Superior temporal gyrus (tissue), 1 donor: ENCODE results near the gene RHOT2.

Source experiments
- DNase-seq: peaks from one replicate; pipeline ENCODE4 v3.0.0-alpha.2; 2016; ENCODE audit errors: extremely low spot score

Gene RHOT2

DNA sequence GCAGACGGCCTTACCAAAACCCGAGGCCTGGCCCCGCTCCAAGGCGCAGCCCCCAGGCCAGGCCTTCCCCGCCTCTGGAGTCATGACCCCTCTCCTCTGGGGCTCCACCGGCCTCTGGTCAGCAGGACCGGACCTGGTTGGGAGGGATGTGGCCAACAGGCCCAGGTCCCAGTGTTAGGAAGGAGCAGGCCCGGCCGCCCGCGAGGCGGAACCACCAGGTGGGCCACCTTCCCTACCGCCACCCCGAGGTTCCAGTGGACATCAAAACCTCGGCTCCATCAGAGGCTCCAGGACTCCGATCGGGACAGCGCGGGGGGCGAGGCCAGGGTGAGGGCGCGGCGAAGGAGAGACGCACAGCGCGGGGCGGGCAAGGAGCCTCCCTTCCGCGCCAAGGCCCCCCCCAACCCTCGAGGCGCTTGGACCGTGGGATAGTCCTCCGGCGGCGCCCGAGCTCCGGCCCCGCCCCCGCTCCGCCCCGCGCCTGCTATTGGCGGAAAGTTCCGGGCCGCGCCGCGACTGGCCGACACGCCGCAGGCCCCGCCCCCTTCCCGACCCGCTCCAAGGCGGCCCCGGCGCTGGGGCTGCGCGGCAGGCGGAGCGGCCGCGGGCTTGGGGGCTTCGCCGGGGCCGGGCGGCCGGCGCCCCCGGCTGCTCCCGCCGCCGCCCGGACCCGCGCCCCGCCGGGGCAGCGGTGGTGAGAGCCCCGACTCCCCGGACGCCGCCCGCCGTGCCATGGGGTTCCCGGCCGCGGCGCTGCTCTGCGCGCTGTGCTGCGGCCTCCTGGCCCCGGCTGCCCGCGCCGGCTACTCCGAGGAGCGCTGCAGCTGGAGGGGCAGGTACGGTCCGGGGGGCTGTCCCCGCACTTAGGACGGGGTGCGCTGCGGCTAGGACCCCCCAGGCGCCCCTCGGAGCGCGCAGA, 46.9 kb downstream of the RHOT2 start, which contains the start of gene METRN:
Gene METRN, plus strand, starts transcription at position 561 of the 919 bp plus-strand sequence. Its CDS starts 172 bp downstream, at position 733.
- DNase-seq = peak; percentile 87

DNA sequence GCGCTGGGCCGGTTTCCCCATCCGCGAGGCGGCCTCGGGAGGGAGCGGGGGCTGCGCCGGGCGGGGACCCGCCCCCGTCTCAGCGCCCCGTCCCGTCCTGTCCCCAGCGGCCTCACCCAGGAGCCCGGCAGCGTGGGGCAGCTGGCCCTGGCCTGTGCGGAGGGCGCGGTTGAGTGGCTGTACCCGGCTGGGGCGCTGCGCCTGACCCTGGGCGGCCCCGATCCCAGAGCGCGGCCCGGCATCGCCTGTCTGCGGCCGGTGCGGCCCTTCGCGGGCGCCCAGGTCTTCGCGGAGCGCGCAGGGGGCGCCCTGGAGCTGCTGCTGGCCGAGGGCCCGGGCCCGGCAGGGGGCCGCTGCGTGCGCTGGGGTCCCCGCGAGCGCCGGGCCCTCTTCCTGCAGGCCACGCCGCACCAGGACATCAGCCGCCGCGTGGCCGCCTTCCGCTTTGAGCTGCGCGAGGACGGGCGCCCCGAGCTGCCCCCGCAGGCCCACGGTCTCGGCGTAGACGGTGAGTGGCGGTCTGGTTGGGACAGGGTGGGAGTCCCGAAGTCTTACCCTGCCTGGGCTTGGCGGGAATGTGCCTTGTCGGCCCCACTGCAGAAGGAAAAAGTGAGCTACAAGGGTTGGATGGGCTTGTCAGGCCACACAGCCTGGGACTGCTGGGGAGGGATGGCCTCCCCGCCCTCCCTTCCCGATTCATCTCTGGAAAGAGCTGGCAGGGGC, 47.7 kb downstream of the RHOT2 start:
- no peak for DNase-seq

- DNase-seq = peak; percentile 90
These were observed 48.3 kb downstream of the RHOT2 start for GRCh38 chr16:716200-716568.

GRCh38 chr16:716768-717325, 48.9 kb downstream of the RHOT2 start:
- no peak for DNase-seq

- DNase-seq = no peak
These were observed 49.7 kb downstream of the RHOT2 start for GRCh38 chr16:717450-718245.

- no peak for DNase-seq
These were observed 50.5 kb downstream of the RHOT2 start for GRCh38 chr16:718389-718788.

DNA sequence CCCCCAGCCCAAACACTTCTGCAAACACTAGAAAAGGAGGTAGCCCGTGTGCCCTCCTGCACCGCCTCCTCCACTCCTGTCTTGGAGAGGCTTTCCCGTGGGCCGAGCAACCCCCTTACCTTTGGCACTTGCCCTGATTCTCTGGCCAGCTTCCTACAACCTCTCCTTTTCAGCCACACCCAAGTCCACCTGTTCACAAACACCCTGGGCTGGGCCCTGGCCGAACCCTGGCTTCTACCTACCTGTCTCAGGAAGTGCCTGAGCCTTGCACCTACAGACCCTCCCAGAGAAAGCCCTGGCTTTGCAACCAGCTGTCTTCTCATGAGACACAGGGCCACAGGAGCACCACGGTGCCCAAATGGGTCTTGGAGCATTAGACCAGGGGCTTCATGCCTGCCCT, 51.0 kb downstream of the RHOT2 start:
- no peak for DNase-seq

DNA sequence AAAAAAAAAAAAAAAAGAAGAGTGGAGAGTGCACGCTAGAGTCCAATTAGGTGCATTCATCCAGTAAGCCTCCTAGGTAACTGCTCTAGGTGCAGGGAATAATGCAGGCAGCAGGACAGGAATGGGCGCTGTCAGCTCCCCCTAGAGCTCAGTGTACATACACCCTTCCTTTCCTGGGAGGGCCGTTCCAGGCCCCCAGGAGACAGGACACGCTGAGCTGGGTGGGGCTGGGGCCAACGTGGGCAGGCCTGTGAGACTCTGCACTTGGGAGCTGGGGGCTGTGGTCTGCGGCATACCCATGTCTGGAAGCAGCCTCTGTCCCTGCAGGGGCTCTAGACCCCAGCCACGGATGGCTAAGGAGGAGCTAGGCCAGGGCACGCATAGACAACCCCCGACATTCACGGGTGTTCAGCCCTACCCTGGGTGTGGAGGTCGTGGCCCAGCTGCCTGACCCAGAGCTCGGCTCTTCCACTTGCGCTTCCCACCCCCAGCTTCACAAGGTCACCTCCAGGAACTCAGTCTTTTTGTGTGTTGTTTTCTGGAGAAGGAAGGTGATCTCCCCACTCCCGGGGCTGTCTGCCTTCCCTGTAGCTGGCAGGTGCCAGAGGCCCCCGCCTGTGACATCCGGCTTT, 52.0 kb downstream of the RHOT2 start:
- DNase-seq = no peak

GRCh38 chr16:720447-720989, 52.6 kb downstream of the RHOT2 start:
- peak; percentile 60 for DNase-seq

GRCh38 chr16:720990-721764, 53.2 kb downstream of the RHOT2 start, which contains the start of gene ANTKMT:
TSS of gene ANTKMT (plus strand) at chr16:721146. CDS start at chr16:721275, 129 bp downstream.
- DNase-seq = peak; percentile 76

- no peak for DNase-seq
These were observed 54.0 kb downstream of the RHOT2 start for GRCh38 chr16:721765-722540.

DNA sequence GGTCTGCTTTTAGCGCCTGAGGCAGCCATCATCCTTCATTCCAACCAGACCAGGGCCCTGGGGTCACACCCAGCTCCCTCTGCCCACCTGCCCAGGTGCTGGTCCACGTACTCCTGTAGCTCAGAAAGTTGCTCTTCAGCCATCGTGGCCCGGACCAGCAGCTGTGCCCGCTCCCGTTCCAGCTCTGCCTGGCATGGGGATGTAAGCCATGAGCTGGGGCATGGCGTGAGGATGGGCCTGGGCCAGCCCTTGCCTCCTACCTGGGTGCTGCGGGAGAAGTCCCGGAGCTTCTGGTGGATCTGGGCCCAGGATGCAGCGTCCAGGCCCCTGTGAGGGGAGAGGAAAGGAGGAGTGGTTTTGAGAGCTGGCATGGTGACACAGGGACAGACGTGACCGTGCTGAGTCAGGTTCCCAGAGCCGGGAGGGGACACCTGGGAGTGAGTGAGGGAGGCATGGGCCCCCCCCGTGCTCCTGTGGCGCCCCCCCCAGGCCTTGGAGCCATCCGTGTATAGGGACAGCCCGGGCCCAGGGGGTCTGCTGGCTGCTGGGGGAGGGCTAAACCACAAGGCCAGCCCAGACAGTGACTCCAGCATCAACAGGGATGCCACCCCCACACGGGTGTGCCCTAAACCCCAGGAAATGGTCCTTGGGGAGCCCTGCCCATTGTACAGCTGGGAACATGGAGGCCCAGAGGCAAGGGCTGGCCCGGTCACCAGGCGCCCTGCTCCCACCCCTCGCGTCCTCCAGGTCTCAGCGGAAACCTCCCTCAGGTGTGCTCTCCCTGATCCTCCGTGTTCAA, 55.1 kb downstream of the RHOT2 start:
- no peak for DNase-seq

DNA sequence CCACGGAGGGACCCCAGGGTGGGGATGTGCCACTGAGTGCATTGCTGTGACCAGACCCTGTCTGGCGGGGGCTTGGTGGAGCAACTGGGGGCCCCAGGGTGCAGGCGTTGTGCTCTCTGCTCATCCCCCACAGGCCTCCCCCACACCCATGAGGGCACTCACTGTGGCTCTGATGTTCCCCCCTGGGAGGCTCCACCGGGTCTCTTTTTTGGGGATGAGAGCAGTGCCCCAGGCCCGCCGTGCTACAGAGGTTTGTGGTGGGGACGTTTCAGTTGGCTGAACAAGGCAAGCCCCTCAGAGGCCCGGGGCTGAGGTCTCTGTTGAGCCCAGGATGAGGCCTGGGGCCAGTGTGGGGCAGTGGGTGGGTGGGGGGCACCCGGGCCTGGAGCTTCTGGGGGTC, 55.8 kb downstream of the RHOT2 start:
- DNase-seq = no peak
